Cardiac fibroblast (primary cell): ENCODE measurements around the gene ENOX1.
A peak's percentile ranks its signal among the peaks of the same experiment; 100 is the strongest.

ENCODE experiments used
- DNase-seq, 2 donors: peaks; one replicate each; pipeline versions ENCODE4 v3.0.0 to v3.0.0-alpha.2; 2010; ENCODE audit warnings: low read depth in 2 of 2
- H3K4me3 ChIP-seq, 2 donors: replicated peaks in 1 of 2; 1 replicate in 1 of 2; 2 replicates in 1 of 2; pipeline ENCODE4 v1.5.1; 2011; ENCODE audit warnings: low read depth in 2 of 2, low read length in 2 of 2, mild to moderate bottlenecking in 2 of 2, moderate library complexity in 1 of 2
- TF ChIP-seq, protein P1 (sequence below): IDR thresholded peaks from one replicate; pipeline ENCODE4 v1.5.1; 2011; ENCODE audit warnings: low read depth, mild to moderate bottlenecking, low read length, inconsistent platforms

ENOX1 gene

GRCh38 chr13:43516401-43516833 lies 270.4 kb downstream of the ENOX1 start:
- TF ChIP-seq, protein P1, sequence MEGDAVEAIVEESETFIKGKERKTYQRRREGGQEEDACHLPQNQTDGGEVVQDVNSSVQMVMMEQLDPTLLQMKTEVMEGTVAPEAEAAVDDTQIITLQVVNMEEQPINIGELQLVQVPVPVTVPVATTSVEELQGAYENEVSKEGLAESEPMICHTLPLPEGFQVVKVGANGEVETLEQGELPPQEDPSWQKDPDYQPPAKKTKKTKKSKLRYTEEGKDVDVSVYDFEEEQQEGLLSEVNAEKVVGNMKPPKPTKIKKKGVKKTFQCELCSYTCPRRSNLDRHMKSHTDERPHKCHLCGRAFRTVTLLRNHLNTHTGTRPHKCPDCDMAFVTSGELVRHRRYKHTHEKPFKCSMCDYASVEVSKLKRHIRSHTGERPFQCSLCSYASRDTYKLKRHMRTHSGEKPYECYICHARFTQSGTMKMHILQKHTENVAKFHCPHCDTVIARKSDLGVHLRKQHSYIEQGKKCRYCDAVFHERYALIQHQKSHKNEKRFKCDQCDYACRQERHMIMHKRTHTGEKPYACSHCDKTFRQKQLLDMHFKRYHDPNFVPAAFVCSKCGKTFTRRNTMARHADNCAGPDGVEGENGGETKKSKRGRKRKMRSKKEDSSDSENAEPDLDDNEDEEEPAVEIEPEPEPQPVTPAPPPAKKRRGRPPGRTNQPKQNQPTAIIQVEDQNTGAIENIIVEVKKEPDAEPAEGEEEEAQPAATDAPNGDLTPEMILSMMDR = no peak
- DNase-seq = peak in 1 of 2 donors; percentile 91
- no peak overlapping the region for H3K4me3 ChIP-seq

- DNase-seq = no peak
- TF ChIP-seq, protein P1 = no peak
- no peak overlapping the region for H3K4me3 ChIP-seq
These were observed 271.2 kb downstream of the ENOX1 start for GRCh38 chr13:43515531-43515930.

- H3K4me3 ChIP-seq = no peak overlapping the region
- DNase-seq = peak in 1 of 2 donors; percentile 34
- TF ChIP-seq, protein P1 = no peak
These were observed 272.5 kb downstream of the ENOX1 start for GRCh38 chr13:43514311-43514710.

DNA sequence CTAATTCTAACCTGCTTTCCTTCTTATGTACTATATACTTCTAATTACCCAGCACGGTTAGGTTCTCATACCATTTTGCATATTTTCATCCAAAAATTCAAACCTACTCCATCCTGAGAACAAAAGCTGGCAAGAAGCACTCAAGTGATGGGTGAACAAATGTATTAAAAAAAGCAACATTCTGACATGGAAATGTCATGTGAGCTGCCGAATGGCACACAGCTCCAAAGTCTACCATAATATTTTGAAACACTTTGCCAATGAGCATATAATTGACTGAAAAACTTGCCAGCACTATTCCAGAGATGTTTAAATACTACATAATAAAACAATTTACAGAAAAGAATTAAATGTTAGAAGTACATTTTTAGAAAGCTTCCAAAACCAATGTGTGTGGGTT lies 274.6 kb downstream of the ENOX1 start:
- H3K4me3 ChIP-seq = no peak overlapping the region
- TF ChIP-seq, protein P1 = no peak
- DNase-seq = no peak

GRCh38 chr13:43510956-43511901 lies 275.5 kb downstream of the ENOX1 start:
- TF ChIP-seq, protein P1 = no peak
- no peak for DNase-seq
- H3K4me3 ChIP-seq = no peak overlapping the region

DNA sequence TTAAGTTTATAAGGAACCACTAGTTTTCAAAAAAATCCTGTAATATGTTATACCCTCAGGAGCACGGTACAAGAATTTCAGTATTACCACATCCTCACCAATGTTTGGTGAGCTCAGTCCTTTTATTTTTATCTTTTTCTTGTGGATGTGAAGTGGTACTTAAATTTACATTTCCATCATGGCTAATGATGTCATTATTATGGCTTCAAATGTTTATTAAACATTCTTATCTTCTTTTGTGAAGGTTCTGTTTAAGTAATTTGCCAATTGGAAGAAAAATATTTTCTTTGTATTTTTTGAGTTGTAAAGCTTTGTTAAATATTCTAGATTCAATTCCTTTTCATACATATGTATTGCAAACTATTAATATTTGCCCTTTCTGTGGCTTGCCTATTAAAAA lies 291.0 kb downstream of the ENOX1 start:
- DNase-seq = no peak
- TF ChIP-seq, protein P1 = no peak
- H3K4me3 ChIP-seq = no peak overlapping the region
